K562 (cell line): ENCODE data around the gene HSF4. TPM values are rescaled to one million over a fixed set of nuclear protein-coding genes. Genes with fewer than 3 reads are reported as not detected.
A peak's percentile ranks its signal among the peaks of the same experiment; 100 is the strongest.

Source experiments
- ATAC-seq: fragments of 200-7000 bp; cut with Tn5 transposase; 3 replicates; pipeline ENCODE4 v1.9.1; 2020; ENCODE audit warnings: moderate library complexity
- BruUV-seq: library from RNA; stranded (reverse); fragments of 400-500 nt; replicated peaks from 2 replicates; lab custom pipeline; 2021; lab: Mats Ljungman, UMichigan
- CTCF ChIA-PET: fragments of 300-600 bp; formaldehyde crosslinking; extraction: SDS; loops from one replicate; lab custom pipeline; 2021; ENCODE audit warnings: low intra/inter-chr PET ratio; lab: Yijun Ruan, JAX
- POLR2A ChIA-PET: fragments of 300-600, 350-650 bp; sonication (Branson Sonifier 250); formaldehyde crosslinking; extraction: SDS; loops from one replicate; lab custom pipeline; 2021; ENCODE audit warnings: antibody characterized with exemption, inconsistent platforms; lab: Yijun Ruan, JAX
- DNase-seq, 4 experiments: peaks; one replicate each; pipeline versions ENCODE4 v3.0.0 to v3.0.0-alpha.2; 2011 to 2018; ENCODE audit warnings: low spot score in 3 of 4, mixed read lengths in 3 of 4; ENCODE audit errors: extremely low read depth in 1 of 4
- FAIRE-seq: peaks from 2 replicates; lab custom pipeline; 2011; peaks lifted over from hg19 to GRCh38; lab: Jason Lieb, UNC
- H2AFZ ChIP-seq: 2 replicates; pipeline ENCODE4 v1.6.0; 2011; ENCODE audit warnings: low read depth, low read length, control low read depth, inconsistent platforms
- H3K27ac ChIP-seq: fragments of 200-600 bp; 3 replicates; pipeline ENCODE4 v1.8.0; 2011; ENCODE audit warnings: low read depth, mild to moderate bottlenecking, control low read depth, inconsistent platforms, low read length, moderate library complexity, mixed read lengths; ENCODE audit errors: extremely low read depth
- H3K27me3 ChIP-seq, 2 experiments: fragments of 300-600 bp in 1 of 2; 2 replicates in 1 of 2; 3 replicates in 1 of 2; pipeline versions ENCODE4 v1.6.0 to v1.8.0; 2011; ENCODE audit warnings: inconsistent platforms in 2 of 2, low read length in 2 of 2, mild to moderate bottlenecking in 1 of 2, mixed read lengths in 1 of 2, moderate library complexity in 1 of 2; ENCODE audit not compliant: control insufficient read depth in 2 of 2, insufficient read depth in 2 of 2
- H3K36me3 ChIP-seq: fragments of 300-600 bp; 3 replicates; pipeline ENCODE4 v1.8.0; 2011; ENCODE audit warnings: mild to moderate bottlenecking, low read length, inconsistent platforms; ENCODE audit not compliant: control insufficient read depth, insufficient read depth
- H3K4me1 ChIP-seq, 2 experiments: fragments of 200-600 bp in 1 of 2; replicated peaks in 1 of 2; 2 replicates in 1 of 2; 3 replicates in 1 of 2; pipeline versions ENCODE4 v1.5.1 to v1.8.0; 2011; ENCODE audit warnings: inconsistent platforms in 2 of 2, low read length in 2 of 2, mild to moderate bottlenecking in 1 of 2, mixed read lengths in 1 of 2, moderate library complexity in 1 of 2; ENCODE audit not compliant: control insufficient read depth in 2 of 2, insufficient read depth in 2 of 2
- H3K4me2 ChIP-seq: 2 replicates; pipeline ENCODE4 v1.6.1; 2011; ENCODE audit warnings: low read length, control low read depth, inconsistent platforms, mixed read lengths; ENCODE audit not compliant: insufficient read depth
- H3K4me3 ChIP-seq: fragments of 200-600 bp; sonication (generic), shearing (Covaris generic); 2 replicates; pipeline ENCODE4 v1.5.1; 2016; ENCODE audit warnings: control low read depth, inconsistent platforms
- H3K79me2 ChIP-seq: fragments of 200-600 bp; 3 replicates; pipeline ENCODE4 v1.8.0; 2011; ENCODE audit warnings: low read length, inconsistent platforms; ENCODE audit not compliant: control insufficient read depth, insufficient read depth
- H3K9ac ChIP-seq, 2 experiments: 2 replicates each; pipeline versions ENCODE4 v1.6.0 to v1.6.1; 2011; ENCODE audit warnings: low read depth in 2 of 2, low read length in 2 of 2, control low read depth in 1 of 2, inconsistent platforms in 1 of 2, mild to moderate bottlenecking in 1 of 2, mixed read lengths in 1 of 2; ENCODE audit not compliant: insufficient read depth in 1 of 2
- H3K9me1 ChIP-seq: one replicate; pipeline ENCODE4 v1.6.0; 2011; ENCODE audit warnings: inconsistent platforms, mild to moderate bottlenecking, low read length, moderate library complexity; ENCODE audit not compliant: control insufficient read depth, insufficient read depth
- H3K9me3 ChIP-seq: replicated peaks from 2 replicates; pipeline ENCODE4 v1.5.1; 2011; ENCODE audit warnings: low read depth, low read length, inconsistent platforms; ENCODE audit not compliant: control insufficient read depth, insufficient read depth
- H4K20me1 ChIP-seq: replicated peaks from 2 replicates; pipeline ENCODE4 v1.6.1; 2011; ENCODE audit warnings: low read length, inconsistent platforms, mixed read lengths; ENCODE audit not compliant: control insufficient read depth, insufficient read depth
- ADNP ChIP-seq: fragments of 200-800 bp; sonication (Bioruptor generic); IDR thresholded peaks from 2 replicates; pipeline ENCODE4 v1.6.1; 2016; ENCODE audit warnings: missing genetic modification characterization, missing compliant biosample characterization
- ATF3 ChIP-seq, 2 experiments: fragments of 450-650 bp in 1 of 2; sonication (generic) in 1 of 2; formaldehyde crosslinking in 1 of 2; IDR thresholded peaks in 1 of 2; conservative IDR thresholded peaks in 1 of 2; 2 replicates each; pipeline versions ENCODE4 v1.6.1 to v1.8.1; 2016 to 2023; ENCODE audit warnings: mild to moderate bottlenecking in 2 of 2, moderate library complexity in 2 of 2, inconsistent platforms in 1 of 2, missing genetic modification reagents in 1 of 2
- CC2D1A ChIP-seq: fragments of 450-650 bp; IDR thresholded peaks from 2 replicates; pipeline ENCODE4 v1.6.1; 2017; ENCODE audit warnings: mild to moderate bottlenecking
- ELF2 ChIP-seq: fragments of 250-450 bp; sonication (Bioruptor Pico); IDR thresholded peaks from 2 replicates; pipeline ENCODE4 v1.5.0; 2021; ENCODE audit warnings: mild to moderate bottlenecking
- HMGXB4 ChIP-seq: sonication (generic); formaldehyde crosslinking; IDR thresholded peaks from 2 replicates; pipeline ENCODE4 v1.8.1; 2023; ENCODE audit warnings: mild to moderate bottlenecking, missing genetic modification reagents
- HOXB6 ChIP-seq: fragments of 250-450 bp; sonication (Bioruptor Pico); IDR thresholded peaks from 2 replicates; pipeline ENCODE4 v1.5.1; 2022; ENCODE audit warnings: mild to moderate bottlenecking, borderline replicate concordance
- KAT2B ChIP-seq: IDR thresholded peaks from one replicate; pipeline ENCODE4 v1.6.1; 2012; ENCODE audit warnings: low read depth, mild to moderate bottlenecking, control low read depth, inconsistent platforms, low read length, moderate library complexity
- MEIS2 ChIP-seq: fragments of 450-650 bp; IDR thresholded peaks from 2 replicates; pipeline ENCODE4 v1.6.1; 2014; ENCODE audit warnings: mild to moderate bottlenecking; ENCODE audit not compliant: partially characterized antibody
- PHF20 ChIP-seq: fragments of 450-650 bp; IDR thresholded peaks from 2 replicates; pipeline ENCODE4 v1.6.1; 2018; ENCODE audit not compliant: partially characterized antibody
- PKNOX1 ChIP-seq: fragments of 450-650 bp; IDR thresholded peaks from 2 replicates; pipeline ENCODE4 v1.6.1; 2016
- TSC22D4 ChIP-seq: fragments of 450-650 bp; IDR thresholded peaks from 2 replicates; pipeline ENCODE4 v1.6.1; 2016; ENCODE audit warnings: missing genetic modification characterization, missing biosample characterization, control low read depth
- ZNF146 ChIP-seq: IDR thresholded peaks from one replicate; pipeline ENCODE4 v1.6.1; 2018; ENCODE audit warnings: missing compliant biosample characterization; ENCODE audit not compliant: unreplicated experiment
- ZSCAN32 ChIP-seq: fragments of 450-650 bp; formaldehyde crosslinking; IDR thresholded peaks from 2 replicates; pipeline ENCODE4 v1.4.0; 2020; ENCODE audit warnings: mild to moderate bottlenecking, moderate library complexity
- WGBS: fragments of 100-300 bp; shearing (Covaris generic); methylation state at CpG from one replicate; pipeline ENCODE4 v1.1.6; 2016; ENCODE audit warnings: low coverage, mixed read lengths; ENCODE audit not compliant: insufficient coverage; ENCODE audit errors: missing lambda C conversion rate; 5-methylcytosine and 5-hydroxymethylcytosine counted together
- in situ Hi-C: fragments of 300-500 bp; cut with MboI; formaldehyde crosslinking; loops from 4 replicates; pipeline ENCODE4 v1.15.0; 2018; ENCODE audit warnings: inconsistent platforms, mixed read lengths
- intact Hi-C: fragments of 100-400 bp; cut with micrococcal nuclease; formaldehyde crosslinking; loops from 2 replicates; pipeline ENCODE4 v1.14.2; 2022
- polyA plus RNA-seq, 8 experiments: library from polyadenylated mRNA; depleted of rRNA in 4 of 8; stranded (reverse) in 5 of 8; unstranded in 3 of 8; fragments of >200 nt; fragmentation: Nextera tagmentation in 2 of 8; fragmentation: Illumina TruSeq in 1 of 8; extraction: Ambion mirVana in 2 of 8; extraction: Trizol in 1 of 8; gene quantifications; 2 replicates each; pipeline versions ENCODE4 v1.2.1 to v1.2.3, GENCODE V29; 2011 to 2014; ENCODE audit warnings: inconsistent platforms in 1 of 8, missing spikeins in 1 of 8
- total RNA-seq, 7 experiments: library from RNA; depleted of rRNA in 6 of 7; stranded (reverse); fragments of >200 nt in 6 of 7; fragmentation: Illumina TruSeq in 2 of 7; extraction: Trizol in 2 of 7; gene quantifications; 2 replicates each; pipeline versions ENCODE4 v1.2.1 to v1.2.3, GENCODE V29; 2011 to 2021; ENCODE audit warnings: low replicate concordance in 1 of 7
- TF ChIP-seq, protein P1 (sequence below): fragments of 250-450 bp; sonication (Bioruptor Pico); IDR thresholded peaks from 2 replicates; pipeline ENCODE4 v1.8.0; 2021; ENCODE audit warnings: moderate library complexity, mild to moderate bottlenecking, inconsistent platforms
- TF ChIP-seq, protein P2 (sequence below), 2 experiments: IDR thresholded peaks in 1 of 2; conservative IDR thresholded peaks in 1 of 2; 2 replicates each; pipeline ENCODE4 v1.6.1; 2016; ENCODE audit warnings: low read depth in 2 of 2, mild to moderate bottlenecking in 1 of 2, missing compliant biosample characterization in 1 of 2, missing genetic modification characterization in 1 of 2, moderate library complexity in 1 of 2

HSF4 gene
- total and polyA plus RNA-seq, 9 of the 15 experiments (the other 6 are each of a cell fraction or from before 2014, with no cell fraction given), result 0.50 to 35.4 (median 8.8) TPM; not detected in 1

GRCh38 chr16:67137605-67138004 is 26.9 kb upstream of the HSF4 start:
- ChIA-PET CTCF (no interaction called here), POLR2A (interaction anchor here (0.6 to 0.8 kb wide), 3 partner anchors 8 to 94 kb away, joined by 3 read pairs; no protein-coding TSS in a partner anchor)
- H4K20me1 ChIP-seq, result no peaks in the 10 kb centered on the region
- in situ Hi-C loops (no loop called here), intact Hi-C loops (no loop called here)
- ATAC-seq, result no peak
- no peaks in the 10 kb centered on the region for H3K9me1 ChIP-seq
- H3K27ac ChIP-seq, result no peak overlapping the region
- no peaks in the 10 kb centered on the region for H3K27me3 ChIP-seq
- H3K4me3 ChIP-seq, result no peak overlapping the region
- no peak overlapping the region for H2AFZ ChIP-seq
- no peak overlapping the region for H3K9ac ChIP-seq
- FAIRE-seq, result no peak
- no peak overlapping the region for H3K4me2 ChIP-seq
- H3K79me2 ChIP-seq, result no peaks in the 10 kb centered on the region
- H3K4me1 ChIP-seq, result no peaks in the 10 kb centered on the region
- BruUV-seq, result no TSS peak
- DNase-seq, result no peak
- H3K36me3 ChIP-seq, result peaks cover 90% of the 10 kb centered on the region
- H3K9me3 ChIP-seq, result no peaks in the 10 kb centered on the region
- 66% methylated on average over 3 of the region's 3 CpGs for WGBS
- TF ChIP-seq ZSCAN32 (CRISPR knock-in tag) (no peak), PHF20 (no peak), PKNOX1 (peak; percentile 92), ATF3 (IDR thresholded peaks at IDR 0.05) (no peak), ATF3 (CRISPR knock-in tag; conservative IDR thresholded peaks at IDR 0.05) (no peak), HMGXB4 (CRISPR knock-in tag) (no peak), ELF2 (no peak), HOXB6 (CRISPR knock-in tag) (no peak), ADNP (tag) (no peak), ZNF146 (CRISPR knock-in tag) (no peak), TSC22D4 (no peak), CC2D1A (no peak), KAT2B (no peak), MEIS2 (peak; percentile 81)
- TF ChIP-seq, protein P1, sequence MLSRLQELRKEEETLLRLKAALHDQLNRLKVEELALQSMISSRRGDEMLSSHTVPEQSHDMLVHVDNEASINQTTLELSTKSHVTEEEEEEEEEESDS (CRISPR knock-in tag), result no peak
- TF ChIP-seq, protein P2, sequence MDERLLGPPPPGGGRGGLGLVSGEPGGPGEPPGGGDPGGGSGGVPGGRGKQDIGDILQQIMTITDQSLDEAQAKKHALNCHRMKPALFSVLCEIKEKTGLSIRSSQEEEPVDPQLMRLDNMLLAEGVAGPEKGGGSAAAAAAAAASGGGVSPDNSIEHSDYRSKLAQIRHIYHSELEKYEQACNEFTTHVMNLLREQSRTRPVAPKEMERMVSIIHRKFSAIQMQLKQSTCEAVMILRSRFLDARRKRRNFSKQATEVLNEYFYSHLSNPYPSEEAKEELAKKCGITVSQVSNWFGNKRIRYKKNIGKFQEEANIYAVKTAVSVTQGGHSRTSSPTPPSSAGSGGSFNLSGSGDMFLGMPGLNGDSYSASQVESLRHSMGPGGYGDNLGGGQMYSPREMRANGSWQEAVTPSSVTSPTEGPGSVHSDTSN (CRISPR knock-in tag; IDR thresholded peaks at IDR 0.05; ENCODE audit: low read depth), result no peak
- TF ChIP-seq, protein P2 (tag; conservative IDR thresholded peaks at IDR 0.05; ENCODE audit: low read depth), result peak; percentile 91
